Astrocyte (in vitro differentiated cells and primary cell): ENCODE measurements around the gene RAB3GAP2. TPM values are rescaled to one million over a fixed set of nuclear protein-coding genes. Genes with fewer than 3 reads are reported as not detected.
"Not testable (repeated sequence)": the region's sequence is repeated elsewhere in the genome, so short reads cannot be mapped to it uniquely, and the experiment has no call there.

Source experiments
- DNase-seq: peaks from one replicate; pipeline ENCODE4 v3.0.0-alpha.2; 2010; ENCODE audit warnings: low read depth
- FAIRE-seq: peaks from 2 replicates; lab custom pipeline; 2011; peaks lifted over from hg19 to GRCh38; lab: Jason Lieb, UNC
- H2AFZ ChIP-seq: 2 replicates; pipeline ENCODE4 v1.6.0; 2012; ENCODE audit warnings: low read depth, low read length, inconsistent platforms
- H3K27ac ChIP-seq: 2 replicates; pipeline ENCODE4 v1.5.1; 2011; ENCODE audit warnings: low read depth, low read length, inconsistent platforms
- H3K27me3 ChIP-seq: 2 replicates; pipeline ENCODE4 v1.6.0; 2011; ENCODE audit warnings: low read length, inconsistent platforms; ENCODE audit not compliant: insufficient read depth
- H3K36me3 ChIP-seq: 2 replicates; pipeline ENCODE4 v1.5.1; 2011; ENCODE audit warnings: low read length, inconsistent platforms; ENCODE audit not compliant: insufficient read depth
- H3K4me1 ChIP-seq: 2 replicates; pipeline ENCODE4 v1.5.1; 2011; ENCODE audit warnings: low read length, inconsistent platforms; ENCODE audit not compliant: insufficient read depth
- H3K4me2 ChIP-seq: 2 replicates; pipeline ENCODE4 v1.6.0; 2012; ENCODE audit warnings: low read length, inconsistent platforms
- H3K4me3 ChIP-seq: 2 replicates; pipeline ENCODE4 v1.5.1; 2011; ENCODE audit warnings: low read depth, mild to moderate bottlenecking, low read length, inconsistent platforms; ENCODE audit not compliant: insufficient read depth
- H3K79me2 ChIP-seq: 2 replicates; pipeline ENCODE4 v1.6.0; 2012; ENCODE audit warnings: mild to moderate bottlenecking, low read length, inconsistent platforms; ENCODE audit not compliant: insufficient read depth
- H3K9ac ChIP-seq: 2 replicates; pipeline ENCODE4 v1.6.0; 2012; ENCODE audit warnings: mild to moderate bottlenecking, low read length, inconsistent platforms
- H3K9me3 ChIP-seq: 2 replicates; pipeline ENCODE4 v1.5.1; 2012; ENCODE audit warnings: low read depth, mild to moderate bottlenecking, low read length, inconsistent platforms; ENCODE audit not compliant: insufficient read depth
- H4K20me1 ChIP-seq: 2 replicates; pipeline ENCODE4 v1.6.0; 2012; ENCODE audit warnings: low read length, inconsistent platforms; ENCODE audit not compliant: insufficient read depth
- H3K27ac Mint-ChIP-seq: one replicate; pipeline ENCODE4 v1.8.0; 2021; ENCODE audit warnings: mild to moderate bottlenecking, mixed read lengths; ENCODE audit not compliant: unreplicated experiment
- H3K27me3 Mint-ChIP-seq: one replicate; pipeline ENCODE4 v1.8.0; 2021; ENCODE audit warnings: low read depth, mixed read lengths; ENCODE audit not compliant: unreplicated experiment
- H3K36me3 Mint-ChIP-seq: one replicate; pipeline ENCODE4 v1.8.0; 2021; ENCODE audit warnings: low read depth, mixed read lengths; ENCODE audit not compliant: unreplicated experiment
- H3K4me1 Mint-ChIP-seq: one replicate; pipeline ENCODE4 v1.8.0; 2021; ENCODE audit warnings: low read depth, mixed read lengths; ENCODE audit not compliant: unreplicated experiment
- H3K4me3 Mint-ChIP-seq: one replicate; pipeline ENCODE4 v1.8.0; 2021; ENCODE audit warnings: mild to moderate bottlenecking, moderate library complexity, mixed read lengths; ENCODE audit not compliant: unreplicated experiment
- H3K9me3 Mint-ChIP-seq: one replicate; pipeline ENCODE4 v1.8.0; 2021; ENCODE audit warnings: mild to moderate bottlenecking, mixed read lengths; ENCODE audit not compliant: unreplicated experiment
- CTCF ChIP-seq: IDR thresholded peaks from 2 replicates; pipeline ENCODE4 v1.5.1; 2011; ENCODE audit warnings: low read depth, mild to moderate bottlenecking, inconsistent platforms, low read length, moderate library complexity; ENCODE audit not compliant: insufficient read depth
- EZH2 ChIP-seq: IDR thresholded peaks from 2 replicates; pipeline ENCODE4 v1.6.1; 2012; ENCODE audit warnings: mild to moderate bottlenecking, low read length, inconsistent platforms; ENCODE audit not compliant: insufficient read depth
- total RNA-seq: library from RNA; stranded (reverse); gene quantifications from 2 replicates; pipeline ENCODE4 v1.2.1, GENCODE V29; 2021

The RAB3GAP2 gene
- total RNA-seq, 1 donor from 2014 or later = 68.1 TPM

DNA sequence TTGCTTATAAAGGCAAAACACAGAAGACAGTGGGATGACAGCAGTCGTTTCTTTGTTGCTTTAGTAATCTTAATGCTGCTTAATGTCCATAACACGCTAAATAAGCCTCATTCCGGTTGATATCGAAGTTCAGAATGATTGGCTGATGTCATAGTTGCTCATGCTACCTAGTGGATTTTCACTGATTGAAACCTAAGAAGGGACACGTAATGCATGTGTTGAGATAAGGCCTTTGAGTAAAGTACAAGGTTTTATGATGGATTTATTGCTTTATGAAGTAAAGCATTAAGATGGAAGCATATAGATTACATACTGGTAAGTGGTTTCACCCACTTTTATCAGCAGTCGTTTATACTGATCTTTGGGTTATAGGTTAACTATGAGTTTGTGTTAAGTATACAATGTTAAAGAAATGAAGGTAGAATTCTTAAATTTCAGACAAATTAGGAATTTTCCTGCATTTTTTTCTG, 153.2 kb downstream of the RAB3GAP2 start:
- no peaks in the 10 kb centered on the region for H3K4me1 ChIP-seq
- H3K79me2 ChIP-seq = no peaks in the 10 kb centered on the region
- Mint-ChIP-seq H3K4me3 (no peak overlapping the region), H3K27me3 (no peaks in the 10 kb centered on the region), H3K9me3 (no peaks in the 10 kb centered on the region), H3K27ac (no peak overlapping the region), H3K36me3 (peaks cover 5% of the 10 kb centered on the region), H3K4me1 (no peaks in the 10 kb centered on the region)
- no peaks in the 10 kb centered on the region for H3K27me3 ChIP-seq
- DNase-seq = no peak
- H3K9me3 ChIP-seq = no peaks in the 10 kb centered on the region
- TF ChIP-seq EZH2 = no peak
- H3K36me3 ChIP-seq = peaks cover 11% of the 10 kb centered on the region
- FAIRE-seq = no peak
- H3K9ac ChIP-seq = no peak overlapping the region
- H4K20me1 ChIP-seq = no peaks in the 10 kb centered on the region
- H3K27ac ChIP-seq = no peak overlapping the region
- H3K4me3 ChIP-seq = no peak overlapping the region
- H2AFZ ChIP-seq = no peak overlapping the region
- H3K4me2 ChIP-seq = no peak overlapping the region

GRCh38 chr1:220113136-220113695, 159.0 kb downstream of the RAB3GAP2 start:
- H3K36me3 ChIP-seq = peaks cover 27% of the 10 kb centered on the region
- DNase-seq = no peak
- H3K27ac ChIP-seq = no peak overlapping the region
- no peaks in the 10 kb centered on the region for H3K79me2 ChIP-seq
- H3K4me2 ChIP-seq = no peak overlapping the region
- peak; percentile 59 for TF ChIP-seq CTCF
- TF ChIP-seq EZH2 = no peak
- H3K36me3 Mint-ChIP-seq = peaks cover 7% of the 10 kb centered on the region
- H3K27me3 ChIP-seq = no peaks in the 10 kb centered on the region
- no peaks in the 10 kb centered on the region for H3K4me1 Mint-ChIP-seq
- H3K9me3 Mint-ChIP-seq = no peaks in the 10 kb centered on the region
- no peak overlapping the region for H3K4me3 Mint-ChIP-seq
- no peak overlapping the region for H3K27ac Mint-ChIP-seq
- no peak overlapping the region for H2AFZ ChIP-seq
- H4K20me1 ChIP-seq = no peaks in the 10 kb centered on the region
- H3K4me3 ChIP-seq = no peak overlapping the region
- H3K9ac ChIP-seq = no peak overlapping the region
- FAIRE-seq = no peak
- H3K9me3 ChIP-seq = no peaks in the 10 kb centered on the region
- no peaks in the 10 kb centered on the region for H3K27me3 Mint-ChIP-seq
- H3K4me1 ChIP-seq = no peaks in the 10 kb centered on the region

GRCh38 chr1:220112600-220112999, 159.7 kb downstream of the RAB3GAP2 start:
- not testable (repeated sequence) for H3K4me1 Mint-ChIP-seq, H3K9me3 ChIP-seq, H3K9ac ChIP-seq, H3K4me2 ChIP-seq, H3K4me3 ChIP-seq, H3K4me3 Mint-ChIP-seq, H2AFZ ChIP-seq, H3K36me3 Mint-ChIP-seq, DNase-seq, H3K4me1 ChIP-seq, H4K20me1 ChIP-seq, H3K9me3 Mint-ChIP-seq, FAIRE-seq, H3K27ac ChIP-seq, H3K27me3 Mint-ChIP-seq, H3K27ac Mint-ChIP-seq, H3K79me2 ChIP-seq, H3K27me3 ChIP-seq
- H3K36me3 ChIP-seq = peaks cover 28% of the 10 kb centered on the region

DNA sequence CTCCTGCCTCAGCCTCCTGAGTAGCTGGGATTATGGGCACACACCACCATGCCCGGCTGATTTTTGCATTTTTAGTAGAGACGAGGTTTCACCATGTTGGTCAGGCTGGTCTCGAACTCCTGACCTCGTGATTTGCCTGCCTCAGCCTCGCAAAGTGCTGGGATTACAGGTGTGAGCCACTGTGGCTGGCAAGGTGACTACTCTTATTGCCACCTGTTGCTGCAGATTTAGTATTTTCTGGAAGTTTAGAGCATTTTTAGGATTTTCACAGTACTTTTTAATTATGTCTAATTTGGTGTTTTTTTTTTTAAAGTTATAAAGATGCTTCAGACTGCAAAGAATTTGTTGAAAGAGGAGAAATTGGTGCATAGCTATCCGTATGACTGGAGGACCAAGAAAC, 161.8 kb downstream of the RAB3GAP2 start:
- H4K20me1 ChIP-seq, H3K4me3 Mint-ChIP-seq, DNase-seq, H3K9me3 Mint-ChIP-seq, H3K27ac Mint-ChIP-seq, H3K4me1 ChIP-seq, FAIRE-seq, H3K36me3 Mint-ChIP-seq, H3K4me1 Mint-ChIP-seq, H3K27me3 ChIP-seq, H3K4me3 ChIP-seq, H3K27me3 Mint-ChIP-seq, H3K9me3 ChIP-seq, H3K79me2 ChIP-seq, H3K9ac ChIP-seq, H3K4me2 ChIP-seq, H3K27ac ChIP-seq, H2AFZ ChIP-seq: not testable (repeated sequence)
- peaks cover 34% of the 10 kb centered on the region for H3K36me3 ChIP-seq
